Vagina (tissue), 2 donors: Measurements from ENCODE around the gene MAPK8IP1. TPM values are rescaled to one million over a fixed set of nuclear protein-coding genes. Genes with fewer than 3 reads are reported as not detected.
A peak's percentile ranks its signal among the peaks of the same experiment; 100 is the strongest.

Experiments used
- DNase-seq, 2 donors: peaks; one replicate each; pipeline ENCODE4 v3.0.0-alpha.2; 2017; ENCODE audit errors: extremely low spot score in 2 of 2
- H3K27ac ChIP-seq: fragments of 200-600 bp; sonication (generic); one replicate; pipeline ENCODE4 v1.5.1; 2019
- H3K27me3 ChIP-seq: fragments of 200-600 bp; sonication (generic); one replicate; pipeline ENCODE4 v1.5.1; 2019
- H3K36me3 ChIP-seq, 2 donors: fragments of 200-600 bp; sonication (generic); one replicate each; pipeline ENCODE4 v1.5.1; 2017 to 2019
- H3K4me1 ChIP-seq: fragments of 200-600 bp; sonication (generic); one replicate; pipeline ENCODE4 v1.5.1; 2019
- H3K4me3 ChIP-seq, 2 donors: fragments of 200-600 bp; sonication (generic); 1 replicate in 1 of 2; 2 replicates in 1 of 2; pipeline ENCODE4 v1.5.1; 2016 to 2019
- H3K9me3 ChIP-seq: fragments of 200-600 bp; sonication (generic); one replicate; pipeline ENCODE4 v1.5.1; 2019
- POLR2A ChIP-seq, 2 donors: fragments of 450-650 bp; IDR thresholded peaks; one replicate each; pipeline ENCODE4 v1.6.1; 2017; ENCODE audit warnings: antibody characterized with exemption in 2 of 2, mild to moderate bottlenecking in 2 of 2, moderate library complexity in 2 of 2
- POLR2AphosphoS5 ChIP-seq, 2 donors: sonication (generic); formaldehyde crosslinking; IDR thresholded peaks; one replicate each; pipeline ENCODE4 v1.9.0; 2017; ENCODE audit warnings: antibody characterized with exemption in 2 of 2, mild to moderate bottlenecking in 2 of 2, low read depth in 1 of 2; ENCODE audit not compliant: insufficient read depth in 1 of 2
- intact Hi-C: fragments of 100-400 bp; cut with DNase I; formaldehyde crosslinking; loops from one replicate; pipeline ENCODE4 v1.15.1; 2023
- total RNA-seq: library from RNA; depleted of rRNA; stranded (reverse); fragments of >200 nt; gene quantifications from one replicate; pipeline ENCODE4 v1.2.3, GENCODE V29; 2016
- TF ChIP-seq, protein P1 (sequence below), 3 experiments: fragments of 450-650 bp in 2 of 3; fragments of 200-600 bp in 1 of 3; sonication (generic) in 1 of 3; IDR thresholded peaks; one replicate each; pipeline ENCODE4 v1.5.1; 2017 to 2019; ENCODE audit warnings: antibody characterized with exemption in 3 of 3, mild to moderate bottlenecking in 2 of 3, moderate library complexity in 2 of 3

The MAPK8IP1 gene
- total RNA-seq, 1 donor from 2014 or later: 7.1 TPM

DNA sequence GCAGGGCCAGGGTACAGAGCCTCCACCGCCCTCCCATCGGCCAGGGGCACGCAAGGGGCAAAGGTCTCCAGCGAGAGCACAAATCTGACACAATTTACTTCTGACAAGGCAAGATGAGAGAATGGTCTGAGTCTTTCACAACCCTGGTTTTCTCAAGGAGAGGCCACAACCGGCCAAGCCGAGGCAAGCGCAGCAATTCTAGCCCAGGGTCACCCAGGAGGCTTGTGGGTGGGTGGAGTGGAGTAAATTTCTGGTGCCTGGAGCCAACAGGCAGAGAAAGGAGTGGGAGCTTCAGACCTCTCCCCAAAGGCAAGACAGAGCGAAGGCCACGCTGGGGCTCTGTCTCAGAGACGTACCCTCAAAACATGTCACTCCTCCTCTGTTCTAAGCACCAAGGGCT is 46.3 kb downstream of the MAPK8IP1 start:
- peak overlapping the region in 1 of 2 donors; percentile 11 for H3K4me3 ChIP-seq
- peaks cover 0 to 32% of the 10 kb centered on the region in 2 donors for H3K36me3 ChIP-seq
- peak overlapping the region; percentile 45 for H3K27ac ChIP-seq
- DNase-seq: no peak
- H3K9me3 ChIP-seq: no peaks in the 10 kb centered on the region
- intact Hi-C loops: no loop called here
- H3K27me3 ChIP-seq: no peaks in the 10 kb centered on the region
- H3K4me1 ChIP-seq: peaks cover 32% of the 10 kb centered on the region
- TF ChIP-seq, protein P1, sequence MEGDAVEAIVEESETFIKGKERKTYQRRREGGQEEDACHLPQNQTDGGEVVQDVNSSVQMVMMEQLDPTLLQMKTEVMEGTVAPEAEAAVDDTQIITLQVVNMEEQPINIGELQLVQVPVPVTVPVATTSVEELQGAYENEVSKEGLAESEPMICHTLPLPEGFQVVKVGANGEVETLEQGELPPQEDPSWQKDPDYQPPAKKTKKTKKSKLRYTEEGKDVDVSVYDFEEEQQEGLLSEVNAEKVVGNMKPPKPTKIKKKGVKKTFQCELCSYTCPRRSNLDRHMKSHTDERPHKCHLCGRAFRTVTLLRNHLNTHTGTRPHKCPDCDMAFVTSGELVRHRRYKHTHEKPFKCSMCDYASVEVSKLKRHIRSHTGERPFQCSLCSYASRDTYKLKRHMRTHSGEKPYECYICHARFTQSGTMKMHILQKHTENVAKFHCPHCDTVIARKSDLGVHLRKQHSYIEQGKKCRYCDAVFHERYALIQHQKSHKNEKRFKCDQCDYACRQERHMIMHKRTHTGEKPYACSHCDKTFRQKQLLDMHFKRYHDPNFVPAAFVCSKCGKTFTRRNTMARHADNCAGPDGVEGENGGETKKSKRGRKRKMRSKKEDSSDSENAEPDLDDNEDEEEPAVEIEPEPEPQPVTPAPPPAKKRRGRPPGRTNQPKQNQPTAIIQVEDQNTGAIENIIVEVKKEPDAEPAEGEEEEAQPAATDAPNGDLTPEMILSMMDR (IDR thresholded peaks at IDR 0.05): no peak
- TF ChIP-seq POLR2A (IDR thresholded peaks at IDR 0.05): no peak
- no peak for TF ChIP-seq POLR2AphosphoS5 (IDR thresholded peaks at IDR 0.05; ENCODE audit: insufficient read depth in 1 of 2, low read depth in 1 of 2)

DNA sequence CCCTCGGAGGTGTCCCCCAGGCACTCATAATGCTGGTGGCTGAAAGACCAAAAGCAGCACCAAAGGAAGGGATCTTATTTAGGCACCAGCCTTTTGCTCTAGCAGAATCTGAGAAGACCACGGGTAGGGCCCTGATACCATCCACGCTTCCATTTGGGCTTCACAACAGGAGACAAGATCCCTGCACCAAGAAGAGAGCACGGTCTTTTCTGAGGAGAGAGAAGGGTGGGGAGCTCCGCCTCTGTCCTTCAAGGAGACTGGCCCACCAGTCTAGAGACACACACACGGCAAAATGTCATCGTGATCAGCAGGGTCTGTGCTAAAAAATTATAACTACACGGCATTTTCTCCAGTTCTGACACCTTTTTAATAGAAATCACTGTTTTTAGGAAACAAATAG is 46.8 kb downstream of the MAPK8IP1 start:
- peak in 1 of 2 donors; percentile 86 for DNase-seq
- TF ChIP-seq POLR2A (IDR thresholded peaks at IDR 0.05) (no peak), POLR2AphosphoS5 (IDR thresholded peaks at IDR 0.05; ENCODE audit: insufficient read depth in 1 of 2, low read depth in 1 of 2) (no peak)
- TF ChIP-seq, protein P1 (IDR thresholded peaks at IDR 0.05): no peak
- intact Hi-C loops: no loop called here
- Histone ChIP-seq H3K9me3 (no peaks in the 10 kb centered on the region), H3K27ac (peak overlapping the region; percentile 45), H3K4me1 (peaks cover 32% of the 10 kb centered on the region), H3K4me3 (peak overlapping the region in 1 of 2 donors; percentile 11), H3K27me3 (no peaks in the 10 kb centered on the region), H3K36me3 (peaks cover 0 to 33% of the 10 kb centered on the region in 2 donors)

DNA sequence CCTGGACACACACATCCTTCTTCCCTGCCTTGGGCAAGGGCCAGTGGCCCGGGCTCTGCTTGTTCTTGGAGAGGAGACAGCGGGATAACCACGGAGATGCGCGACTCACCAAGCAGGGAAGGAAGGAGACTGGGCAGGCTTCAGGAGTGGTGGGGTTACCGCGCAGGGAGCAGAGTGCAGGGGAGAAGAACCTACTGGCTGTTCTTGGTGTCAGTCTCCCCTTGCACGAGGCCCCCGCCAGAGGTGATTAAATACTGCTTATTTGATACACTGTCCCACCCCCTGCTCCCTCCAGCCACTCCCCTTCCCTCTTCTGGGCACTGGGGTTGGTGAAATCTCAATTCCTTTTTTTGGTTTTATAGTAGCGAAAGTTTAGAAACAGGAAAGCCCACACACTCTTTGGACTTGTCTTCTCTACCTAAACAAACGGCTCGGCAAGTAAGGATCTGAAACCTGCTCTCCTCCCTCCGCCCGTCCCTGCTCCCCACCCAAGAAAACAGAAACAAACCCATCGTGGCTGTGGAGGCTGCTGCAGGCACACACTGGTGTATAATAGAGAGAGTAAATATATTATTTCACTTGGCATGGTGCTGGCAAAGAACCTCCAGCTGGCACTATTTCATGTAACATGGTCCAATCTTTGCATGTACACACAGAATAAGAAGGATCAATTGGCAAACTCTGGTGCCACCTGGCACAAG is 47.8 kb downstream of the MAPK8IP1 start:
- peaks cover 32% of the 10 kb centered on the region for H3K4me1 ChIP-seq
- intact Hi-C loops: no loop called here
- peak overlapping the region in 1 of 2 donors; percentile 11 for H3K4me3 ChIP-seq
- peak in 1 of 2 donors; percentile 86 for DNase-seq
- no peak overlapping the region for H3K27ac ChIP-seq
- TF ChIP-seq POLR2AphosphoS5 (IDR thresholded peaks at IDR 0.05; ENCODE audit: insufficient read depth in 1 of 2, low read depth in 1 of 2): peak in 1 of 2 donors; percentile 32
- TF ChIP-seq, protein P1 (IDR thresholded peaks at IDR 0.05): no peak
- H3K27me3 ChIP-seq: no peaks in the 10 kb centered on the region
- no peaks in the 10 kb centered on the region for H3K9me3 ChIP-seq
- peaks cover 0 to 44% of the 10 kb centered on the region in 2 donors for H3K36me3 ChIP-seq

DNA sequence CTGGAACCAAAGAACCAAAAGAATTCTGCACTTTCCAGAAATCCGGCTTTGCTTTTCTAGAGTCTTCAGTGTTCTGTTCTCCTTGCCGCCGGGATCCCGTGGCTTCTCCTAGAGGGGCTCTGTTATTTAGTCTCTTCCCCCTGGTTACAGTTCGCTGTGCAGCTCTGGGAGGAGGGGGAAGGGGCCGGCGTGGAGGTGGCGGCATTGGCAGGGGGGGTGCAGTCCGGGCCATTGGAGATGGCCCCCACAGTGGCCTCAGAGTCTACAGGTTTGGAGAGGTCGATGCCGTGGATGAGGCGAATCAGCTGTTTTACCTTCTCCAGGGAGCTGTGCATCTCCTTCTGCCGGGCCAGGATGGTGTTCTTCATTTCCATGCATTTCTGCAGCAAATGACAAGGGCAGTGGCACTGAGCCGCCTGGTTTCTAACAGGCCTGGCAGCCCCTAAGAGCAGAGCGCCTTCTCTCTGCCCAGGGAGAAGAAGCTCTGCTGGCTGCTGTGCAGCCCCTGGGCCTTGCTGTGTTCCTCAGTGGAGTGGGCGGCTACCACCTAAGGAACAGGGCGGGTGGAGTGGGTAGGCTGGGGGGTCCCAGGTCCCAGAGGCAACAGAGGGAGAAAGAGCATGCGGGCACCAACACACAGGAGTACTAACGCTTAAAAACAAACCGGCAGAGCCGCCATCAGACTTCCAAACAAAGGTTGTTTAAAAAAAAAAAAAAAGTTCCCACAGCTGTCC is 48.6 kb downstream of the MAPK8IP1 start:
- Histone ChIP-seq H3K4me1 (peaks cover 32% of the 10 kb centered on the region), H3K27me3 (no peaks in the 10 kb centered on the region), H3K9me3 (no peaks in the 10 kb centered on the region), H3K27ac (no peak overlapping the region), H3K4me3 (no peak overlapping the region), H3K36me3 (peaks cover 0 to 46% of the 10 kb centered on the region in 2 donors)
- TF ChIP-seq POLR2A (IDR thresholded peaks at IDR 0.05): no peak
- DNase-seq: no peak
- intact Hi-C loops: no loop called here

DNA sequence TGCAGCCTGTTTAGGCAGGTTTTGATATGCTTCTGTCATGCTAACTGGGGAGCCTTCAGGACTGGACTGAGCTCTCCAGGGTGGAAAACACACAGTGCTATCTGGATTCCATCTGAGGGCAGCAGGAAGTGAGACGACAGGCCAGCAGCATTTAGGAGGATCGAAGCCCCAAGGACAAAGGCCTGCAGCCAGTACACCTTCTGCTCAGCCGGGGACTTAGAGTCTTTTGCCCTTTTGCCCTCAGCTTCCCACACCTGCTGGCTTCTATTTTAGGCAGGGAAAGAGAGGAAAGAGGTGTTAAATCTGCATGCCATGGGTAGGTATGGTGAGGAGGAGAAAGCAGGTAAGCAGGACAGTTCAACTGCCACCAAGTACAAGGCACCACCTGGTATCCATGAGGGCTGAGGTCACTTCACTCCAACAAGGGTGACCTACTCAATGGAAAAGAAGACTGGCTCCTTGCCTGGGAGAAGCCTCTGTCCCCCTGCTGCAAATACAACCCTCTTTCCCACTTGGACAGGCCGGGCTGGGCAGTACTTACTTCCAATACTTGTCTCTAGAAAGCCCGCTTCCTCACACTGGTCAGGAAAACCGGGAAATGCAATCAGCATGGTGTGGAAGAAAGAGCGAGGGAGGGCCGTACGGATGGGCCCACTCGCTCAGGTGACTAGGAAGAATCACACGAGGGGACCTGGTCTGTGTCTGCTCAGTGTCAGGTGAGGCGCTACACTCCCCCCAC is 49.3 kb downstream of the MAPK8IP1 start:
- TF ChIP-seq, protein P1 (IDR thresholded peaks at IDR 0.05): no peak
- TF ChIP-seq POLR2AphosphoS5 (IDR thresholded peaks at IDR 0.05; ENCODE audit: insufficient read depth in 1 of 2, low read depth in 1 of 2) (no peak), POLR2A (IDR thresholded peaks at IDR 0.05) (no peak)
- intact Hi-C loops: no loop called here
- DNase-seq: no peak
- Histone ChIP-seq H3K4me3 (no peak overlapping the region), H3K36me3 (peaks cover 0 to 46% of the 10 kb centered on the region in 2 donors), H3K9me3 (no peaks in the 10 kb centered on the region), H3K27ac (no peak overlapping the region), H3K27me3 (no peaks in the 10 kb centered on the region), H3K4me1 (peaks cover 25% of the 10 kb centered on the region)
